HCT116 (cell line): ENCODE results near the gene RNF11.

Experiments used
- CEBPB ChIP-seq: IDR thresholded peaks from 2 replicates; pipeline ENCODE4 v1.6.1; 2012; ENCODE audit warnings: low read depth
- CTCF ChIP-seq, 3 experiments: fragments of 200-600 bp in 1 of 3; sonication (generic) in 1 of 3; IDR thresholded peaks in 2 of 3; conservative IDR thresholded peaks in 1 of 3; 2 replicates each; pipeline ENCODE4 v1.5.1; 2012 to 2017; ENCODE audit warnings: low read depth in 2 of 3, low read length in 2 of 3, antibody characterized with exemption in 1 of 3, borderline replicate concordance in 1 of 3, control low read depth in 1 of 3, mild to moderate bottlenecking in 1 of 3, mixed read lengths in 1 of 3, mixed run types in 1 of 3, moderate library complexity in 1 of 3; ENCODE audit not compliant: insufficient read depth in 1 of 3
- EZH2 ChIP-seq: fragments of 200-600 bp; sonication (generic); IDR thresholded peaks from 2 replicates; pipeline ENCODE4 v1.6.1; 2017; ENCODE audit warnings: antibody characterized with exemption, mixed run types
- EZH2phosphoT487 ChIP-seq: fragments of 200-600 bp; IDR thresholded peaks from 2 replicates; pipeline ENCODE4 v1.6.1; 2018; ENCODE audit warnings: antibody characterized with exemption, borderline replicate concordance
- JUND ChIP-seq: IDR thresholded peaks from 2 replicates; pipeline ENCODE4 v1.6.1; 2012
- MAX ChIP-seq: IDR thresholded peaks from 2 replicates; pipeline ENCODE4 v1.6.1; 2012
- POLR2A ChIP-seq: IDR thresholded peaks from 2 replicates; pipeline ENCODE4 v1.7.0; 2011; ENCODE audit warnings: borderline replicate concordance; ENCODE audit not compliant: insufficient read depth, insufficient read length; ENCODE audit errors: extremely low read depth
- RAD21 ChIP-seq: IDR thresholded peaks from 2 replicates; pipeline ENCODE4 v1.6.1; 2012; ENCODE audit warnings: low read depth, mild to moderate bottlenecking
- REST ChIP-seq: IDR thresholded peaks from 2 replicates; pipeline ENCODE4 v1.6.1; 2012; ENCODE audit warnings: low read depth
- SIN3A ChIP-seq: IDR thresholded peaks from 2 replicates; pipeline ENCODE4 v1.6.1; 2012; ENCODE audit warnings: low read depth
- SP1 ChIP-seq: IDR thresholded peaks from 2 replicates; pipeline ENCODE4 v1.6.1; 2012; ENCODE audit warnings: low read depth
- YY1 ChIP-seq: IDR thresholded peaks from 2 replicates; pipeline ENCODE4 v1.6.1; 2011; ENCODE audit warnings: low read length, low read depth, moderate library complexity, mild to moderate bottlenecking; ENCODE audit not compliant: insufficient replicate concordance; ENCODE audit errors: extremely low read depth
- ZFX ChIP-seq: fragments of 450-650 bp; IDR thresholded peaks from 2 replicates; pipeline ENCODE4 v1.6.1; 2017
- ZNF274 ChIP-seq: fragments of 200-500 bp; sonication (Bioruptor generic); IDR thresholded peaks from 2 replicates; pipeline ENCODE4 v1.6.1; 2014; ENCODE audit warnings: mild to moderate bottlenecking, low read depth, low read length, inconsistent platforms

- TF ChIP-seq POLR2A (no peak), CTCF (IDR thresholded peaks at IDR 0.05 in 2 of 3, conservative IDR thresholded peaks at IDR 0.05 in 1 of 3; ENCODE audit: borderline replicate concordance in 1 of 3, insufficient read depth in 1 of 3, low read depth in 2 of 3, low read length in 2 of 3) (no peak), SP1 (no peak), YY1 (no peak), EZH2phosphoT487 (no peak), CEBPB (no peak), MAX (no peak), ZFX (no peak), EZH2 (no peak), SIN3A (no peak), ZNF274 (no peak), REST (no peak), RAD21 (no peak), JUND (no peak)
Observed at GRCh38 chr1:51249445-51249844, 13.4 kb downstream of the RNF11 start.
